ENCODE measurements around the gene ZNF324B.

Gene ZNF324B

DNA sequence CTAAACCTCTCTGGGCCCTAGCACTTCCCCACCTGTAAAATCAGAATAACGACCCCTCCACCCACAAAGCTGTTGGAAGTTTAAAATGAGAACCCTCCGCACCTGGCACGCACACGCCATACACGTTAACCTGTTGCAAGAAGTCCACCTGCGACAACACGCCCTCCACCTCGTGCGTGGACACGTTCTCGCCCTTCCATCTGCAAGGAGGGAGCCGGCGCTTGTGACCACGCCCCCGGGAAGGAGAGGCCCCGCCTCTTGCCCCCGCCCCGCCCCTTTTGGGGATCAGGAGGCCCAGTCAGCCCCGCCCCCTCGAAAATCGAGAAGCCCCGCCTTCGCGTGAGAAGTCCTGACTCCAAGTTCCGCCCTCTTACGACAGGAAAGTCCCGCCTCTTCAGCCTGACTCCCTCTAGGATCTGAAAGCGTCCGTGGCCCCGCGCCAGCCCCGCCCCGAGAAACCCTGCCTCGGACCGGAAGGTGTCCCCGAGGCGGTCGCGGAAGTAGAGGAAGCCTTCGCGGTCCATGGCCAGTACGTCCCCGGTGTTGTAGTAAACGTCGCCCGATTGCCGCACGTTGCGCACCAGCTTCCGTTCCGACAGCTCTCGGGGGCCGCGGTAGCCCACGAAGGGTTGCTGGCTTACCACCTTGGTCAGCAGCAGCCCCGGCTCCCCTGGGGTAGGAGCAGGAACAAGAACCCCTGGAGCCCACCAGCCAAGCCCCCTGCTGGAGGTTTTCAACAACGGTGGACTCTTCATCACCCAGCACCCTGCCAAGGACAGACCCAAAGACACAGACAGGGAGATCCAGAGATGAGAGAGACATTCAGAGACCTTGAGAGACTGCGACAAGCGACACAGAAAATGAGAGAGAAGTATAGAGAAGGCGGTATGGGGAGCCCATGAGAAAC, 47.9 kb downstream of the ZNF324B start:
- Histone ChIP-seq H3K4me1 (ENCODE audit: control insufficient read depth, insufficient read depth, low read length, poor library complexity, severe bottlenecking) (peaks cover 12% of the 10 kb centered on the region), H3K9me3 (ENCODE audit: control insufficient read depth, low read length) (no peaks in the 10 kb centered on the region), H3K27ac (ENCODE audit: insufficient read depth, low read length, poor library complexity, severe bottlenecking) (peak overlapping the region; percentile 35), H3K36me3 (ENCODE audit: control insufficient read depth, insufficient read depth, low read length) (no peaks in the 10 kb centered on the region), H3K27me3 (replicated peaks; ENCODE audit: control insufficient read depth, insufficient read depth, low read length, poor library complexity, severe bottlenecking) (no peaks in the 10 kb centered on the region), H3K4me3 (ENCODE audit: insufficient read depth, low read depth, low read length, poor library complexity, severe bottlenecking) (peak overlapping the region; percentile 43)
- DNase-seq, result peak; percentile 85 to 95 (median 93)

DNA sequence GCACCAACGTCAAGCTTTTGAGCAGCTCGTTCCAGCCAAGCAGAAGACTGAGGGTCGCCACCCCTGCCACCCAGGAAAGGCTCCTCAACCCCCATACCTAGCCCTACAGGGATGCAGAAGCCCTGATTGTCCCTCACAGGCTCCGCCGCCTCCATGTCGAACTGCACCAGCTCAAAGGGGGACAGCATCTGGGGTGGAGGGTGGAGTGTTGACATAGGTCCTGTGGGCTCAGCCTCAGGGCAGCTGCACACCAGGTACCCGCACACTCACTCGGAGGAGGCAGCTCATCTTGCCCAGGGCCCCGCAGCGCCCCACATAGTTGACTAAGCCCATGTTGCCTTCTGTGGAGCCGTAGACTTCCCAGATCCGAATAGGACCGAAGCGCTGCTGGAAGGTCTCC, 48.8 kb downstream of the ZNF324B start:
- no peak overlapping the region for H3K4me3 ChIP-seq (ENCODE audit: insufficient read depth, low read depth, low read length, poor library complexity, severe bottlenecking)
- DNase-seq, result no peak
- no peaks in the 10 kb centered on the region for H3K9me3 ChIP-seq (ENCODE audit: control insufficient read depth, low read length)
- H3K36me3 ChIP-seq (ENCODE audit: control insufficient read depth, insufficient read depth, low read length), result no peaks in the 10 kb centered on the region
- no peak overlapping the region for H3K27ac ChIP-seq (ENCODE audit: insufficient read depth, low read length, poor library complexity, severe bottlenecking)
- H3K4me1 ChIP-seq (ENCODE audit: control insufficient read depth, insufficient read depth, low read length, poor library complexity, severe bottlenecking), result peaks cover 12% of the 10 kb centered on the region
- H3K27me3 ChIP-seq (replicated peaks; ENCODE audit: control insufficient read depth, insufficient read depth, low read length, poor library complexity, severe bottlenecking), result no peaks in the 10 kb centered on the region

Measured in effector memory CD4-positive, alpha-beta T cell (primary cell).